ENCODE data around the gene IRGC.

- TF ChIP-seq CTCF (conservative IDR thresholded peaks at IDR 0.05 in 1 of 2, IDR thresholded peaks at IDR 0.05 in 1 of 2; ENCODE audit: extremely low read depth in 1 of 2, insufficient read depth in 1 of 2, low read depth in 1 of 2, low read length in 2 of 2): no peak
- no peak for TF ChIP-seq EZH2 (IDR thresholded peaks at IDR 0.05; ENCODE audit: borderline replicate concordance, low read length)
These were observed 14.0 kb downstream of the IRGC start for GRCh38 chr19:43729919-43730318.

Data from mammary epithelial cell (primary cell).